ENCODE data around the gene FOXRED2. TPM values are rescaled to one million over a fixed set of nuclear protein-coding genes. Genes with fewer than 3 reads are reported as not detected.
"Not testable (repeated sequence)": the region's sequence is repeated elsewhere in the genome, so short reads cannot be mapped to it uniquely, and the experiment has no call there.

The FOXRED2 gene
- total RNA-seq, 1 donor from 2014 or later, result 48.0 TPM

DNA sequence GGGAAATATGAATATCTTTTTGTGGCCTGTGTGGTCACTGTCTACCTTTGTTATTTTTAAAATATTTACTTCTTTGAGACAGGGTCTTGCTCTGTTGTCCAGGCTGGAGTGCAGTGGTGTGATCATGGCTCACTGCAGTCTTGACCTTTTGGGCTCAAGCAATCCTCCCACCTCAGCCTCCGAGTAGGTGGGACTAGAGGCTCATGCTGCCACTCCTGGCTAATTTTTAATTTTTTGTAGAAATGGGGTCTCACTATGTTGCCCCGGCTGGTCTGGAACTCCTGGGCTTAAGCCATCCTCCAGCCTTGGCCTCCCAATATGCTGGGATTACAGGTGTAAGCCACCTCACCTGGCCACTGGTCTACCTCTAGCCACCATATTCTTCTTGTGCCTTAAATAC lies 25.6 kb upstream of the FOXRED2 start:
- TF ChIP-seq CTCF (IDR thresholded peaks at IDR 0.05), result no peak
- Mint-ChIP-seq H3K27ac (ENCODE audit: unreplicated experiment) (no peak overlapping the region), H3K27me3 (ENCODE audit: unreplicated experiment) (peaks cover 16% of the 10 kb centered on the region), H3K9me3 (ENCODE audit: unreplicated experiment) (peaks cover 10% of the 10 kb centered on the region), H3K36me3 (ENCODE audit: unreplicated experiment) (no peaks in the 10 kb centered on the region), H3K4me1 (ENCODE audit: unreplicated experiment) (peaks cover 10% of the 10 kb centered on the region), H3K4me3 (ENCODE audit: unreplicated experiment) (no peak overlapping the region)
- no peak for DNase-seq (ENCODE audit: extremely low spot score, unreplicated experiment)

- peak; percentile 99 for DNase-seq (ENCODE audit: extremely low spot score, unreplicated experiment)
- TF ChIP-seq CTCF (IDR thresholded peaks at IDR 0.05), result no peak
- H3K4me1 Mint-ChIP-seq (ENCODE audit: unreplicated experiment), result peaks cover 15% of the 10 kb centered on the region
- H3K27ac Mint-ChIP-seq (ENCODE audit: unreplicated experiment), result peak within 1 kb of the TSS; percentile 97
- peaks cover 24% of the 10 kb centered on the region for H3K36me3 Mint-ChIP-seq (ENCODE audit: unreplicated experiment)
- H3K27me3 Mint-ChIP-seq (ENCODE audit: unreplicated experiment), result peaks cover 4% of the 10 kb centered on the region
- H3K4me3 Mint-ChIP-seq (ENCODE audit: unreplicated experiment), result peak within 1 kb of the TSS; percentile 94
- no peaks in the 10 kb centered on the region for H3K9me3 Mint-ChIP-seq (ENCODE audit: unreplicated experiment)
Observed at GRCh38 chr22:36528795-36529751, 22.2 kb upstream of the FOXRED2 start, which contains the start of gene EIF3D. Gene EIF3D (minus strand): TSS chr22:36529166. CDS start chr22:36526121, 3,045 bp downstream.

DNA sequence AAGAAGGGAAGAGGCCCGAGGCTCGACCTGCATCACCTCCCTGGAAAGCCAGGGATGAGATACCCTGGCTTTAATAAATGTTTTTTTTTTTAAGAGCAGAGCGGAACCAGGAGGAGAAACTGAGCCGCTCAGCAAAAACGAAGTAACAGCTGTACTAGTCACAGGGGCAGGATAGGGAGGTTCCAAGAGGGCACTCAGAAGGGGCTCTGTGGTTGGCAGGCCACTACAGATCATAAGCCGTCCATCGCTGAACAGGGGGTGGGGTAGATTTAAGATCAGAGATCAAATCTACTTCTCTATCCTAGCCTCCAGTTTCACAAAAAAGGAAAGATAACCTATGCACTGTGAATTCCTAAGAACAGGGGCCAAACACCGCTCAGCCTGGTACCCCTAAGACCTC lies 21.5 kb upstream of the FOXRED2 start:
- Mint-ChIP-seq H3K27me3 (ENCODE audit: unreplicated experiment) (peaks cover 3% of the 10 kb centered on the region), H3K4me3 (ENCODE audit: unreplicated experiment) (peak overlapping the region; percentile 94), H3K27ac (ENCODE audit: unreplicated experiment) (peak overlapping the region; percentile 97), H3K9me3 (ENCODE audit: unreplicated experiment) (no peaks in the 10 kb centered on the region), H3K4me1 (ENCODE audit: unreplicated experiment) (peaks cover 15% of the 10 kb centered on the region), H3K36me3 (ENCODE audit: unreplicated experiment) (peaks cover 30% of the 10 kb centered on the region)
- TF ChIP-seq CTCF (IDR thresholded peaks at IDR 0.05), result no peak
- no peak for DNase-seq (ENCODE audit: extremely low spot score, unreplicated experiment)

- no peak for TF ChIP-seq CTCF (IDR thresholded peaks at IDR 0.05)
- Mint-ChIP-seq H3K4me1 (ENCODE audit: unreplicated experiment) (peaks cover 7% of the 10 kb centered on the region), H3K27me3 (ENCODE audit: unreplicated experiment) (no peaks in the 10 kb centered on the region), H3K36me3 (ENCODE audit: unreplicated experiment) (peaks cover 63% of the 10 kb centered on the region), H3K9me3 (ENCODE audit: unreplicated experiment) (no peaks in the 10 kb centered on the region), H3K27ac (ENCODE audit: unreplicated experiment) (no peak overlapping the region), H3K4me3 (ENCODE audit: unreplicated experiment) (no peak overlapping the region)
- no peak for DNase-seq (ENCODE audit: extremely low spot score, unreplicated experiment)
Observed at GRCh38 chr22:36522662-36523061, 15.8 kb upstream of the FOXRED2 start.

GRCh38 chr22:36520423-36520822 lies 13.6 kb upstream of the FOXRED2 start:
- Mint-ChIP-seq H3K4me3 (ENCODE audit: unreplicated experiment) (no peak overlapping the region), H3K36me3 (ENCODE audit: unreplicated experiment) (peaks cover 66% of the 10 kb centered on the region)
- TF ChIP-seq CTCF (IDR thresholded peaks at IDR 0.05), result no peak

DNA sequence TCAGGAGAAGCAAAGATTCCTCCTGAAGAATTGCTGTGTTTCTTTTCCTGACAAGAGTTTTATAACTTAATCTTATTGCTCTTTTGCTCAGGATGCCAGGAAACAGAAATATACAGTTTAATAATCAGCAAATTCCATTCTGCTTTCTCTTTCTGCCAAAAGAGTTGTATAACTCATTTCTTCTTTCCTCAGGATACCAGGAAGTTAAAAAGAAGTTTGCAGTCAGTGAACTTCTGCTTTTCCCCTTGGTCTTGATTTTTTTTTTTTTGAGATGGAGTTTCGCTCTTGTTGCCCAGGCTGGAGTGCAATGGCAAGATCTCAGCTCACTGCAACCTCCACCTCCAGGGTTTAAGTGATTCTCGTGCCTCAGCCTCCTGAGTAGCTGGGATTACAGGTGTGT lies 13.1 kb upstream of the FOXRED2 start:
- not testable (repeated sequence) for H3K4me3 Mint-ChIP-seq (ENCODE audit: unreplicated experiment); H3K27ac Mint-ChIP-seq (ENCODE audit: unreplicated experiment); H3K9me3 Mint-ChIP-seq (ENCODE audit: unreplicated experiment); DNase-seq (ENCODE audit: extremely low spot score, unreplicated experiment); H3K27me3 Mint-ChIP-seq (ENCODE audit: unreplicated experiment); H3K4me1 Mint-ChIP-seq (ENCODE audit: unreplicated experiment)
- H3K36me3 Mint-ChIP-seq (ENCODE audit: unreplicated experiment), result peaks cover 66% of the 10 kb centered on the region

More at GRCh38 chr22:36520423-36520822, 13.6 kb upstream of the FOXRED2 start:
- Mint-ChIP-seq H3K27me3 (ENCODE audit: unreplicated experiment) (no peaks in the 10 kb centered on the region), H3K27ac (ENCODE audit: unreplicated experiment) (no peak overlapping the region), H3K4me1 (ENCODE audit: unreplicated experiment) (no peaks in the 10 kb centered on the region), H3K9me3 (ENCODE audit: unreplicated experiment) (no peaks in the 10 kb centered on the region)
- DNase-seq (ENCODE audit: extremely low spot score, unreplicated experiment), result no peak

Data from osteocyte (in vitro differentiated cells).